ENCODE results near the gene SELENOW.
"Not testable (repeated sequence)": the region's sequence is repeated elsewhere in the genome, so short reads cannot be mapped to it uniquely, and the experiment has no call there.

SELENOW gene

DNA sequence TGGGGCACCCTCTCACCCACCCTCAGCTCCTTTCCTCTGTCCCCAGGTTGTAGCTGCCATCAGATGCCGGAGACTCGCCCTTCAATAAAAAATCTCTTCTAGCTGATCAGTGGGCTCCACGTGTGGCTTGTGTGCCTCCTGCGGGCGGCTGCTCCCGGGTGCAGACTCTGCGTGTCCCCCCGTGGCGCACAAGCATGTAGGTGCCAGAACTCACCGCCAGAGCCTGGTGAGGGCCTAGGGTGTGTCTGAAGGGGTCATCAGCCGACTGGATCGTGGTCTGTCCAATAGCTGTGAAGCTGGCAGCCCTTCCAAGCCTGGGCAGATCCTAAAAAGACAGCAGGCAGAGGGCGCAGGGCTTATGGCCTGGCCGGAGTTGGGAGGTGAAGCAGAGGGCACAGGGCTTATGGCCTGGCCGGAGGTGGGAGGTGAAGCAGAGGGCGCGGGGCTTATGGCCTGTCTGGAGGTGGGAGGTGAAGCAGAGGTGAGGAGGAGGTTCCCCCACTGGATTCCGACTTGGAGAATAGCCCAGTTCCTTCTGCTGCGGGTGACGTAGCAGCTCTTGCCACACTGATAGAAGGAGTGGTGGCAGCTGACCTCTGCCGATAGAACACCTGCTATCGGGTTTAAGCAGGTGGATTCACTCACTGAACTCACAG is 21.4 kb upstream of the SELENOW start:
- H3K4me3 ChIP-seq (ENCODE audit: low read depth, low read length): no peak overlapping the region
- H3K36me3 ChIP-seq (ENCODE audit: control insufficient read depth, insufficient read depth, low read length): peaks cover 69% of the 10 kb centered on the region
- no peak overlapping the region for H3K27ac ChIP-seq (ENCODE audit: low read depth, low read length)
- H3K9me3 ChIP-seq (ENCODE audit: control insufficient read depth, insufficient read depth, low read length): no peaks in the 10 kb centered on the region
- H3K4me1 ChIP-seq (ENCODE audit: control insufficient read depth, insufficient read depth, low read length): no peaks in the 10 kb centered on the region
- H3K27me3 ChIP-seq (ENCODE audit: control insufficient read depth, insufficient read depth, low read length): no peaks in the 10 kb centered on the region
- H3K9ac ChIP-seq (ENCODE audit: low read depth, low read length): no peak overlapping the region

DNA sequence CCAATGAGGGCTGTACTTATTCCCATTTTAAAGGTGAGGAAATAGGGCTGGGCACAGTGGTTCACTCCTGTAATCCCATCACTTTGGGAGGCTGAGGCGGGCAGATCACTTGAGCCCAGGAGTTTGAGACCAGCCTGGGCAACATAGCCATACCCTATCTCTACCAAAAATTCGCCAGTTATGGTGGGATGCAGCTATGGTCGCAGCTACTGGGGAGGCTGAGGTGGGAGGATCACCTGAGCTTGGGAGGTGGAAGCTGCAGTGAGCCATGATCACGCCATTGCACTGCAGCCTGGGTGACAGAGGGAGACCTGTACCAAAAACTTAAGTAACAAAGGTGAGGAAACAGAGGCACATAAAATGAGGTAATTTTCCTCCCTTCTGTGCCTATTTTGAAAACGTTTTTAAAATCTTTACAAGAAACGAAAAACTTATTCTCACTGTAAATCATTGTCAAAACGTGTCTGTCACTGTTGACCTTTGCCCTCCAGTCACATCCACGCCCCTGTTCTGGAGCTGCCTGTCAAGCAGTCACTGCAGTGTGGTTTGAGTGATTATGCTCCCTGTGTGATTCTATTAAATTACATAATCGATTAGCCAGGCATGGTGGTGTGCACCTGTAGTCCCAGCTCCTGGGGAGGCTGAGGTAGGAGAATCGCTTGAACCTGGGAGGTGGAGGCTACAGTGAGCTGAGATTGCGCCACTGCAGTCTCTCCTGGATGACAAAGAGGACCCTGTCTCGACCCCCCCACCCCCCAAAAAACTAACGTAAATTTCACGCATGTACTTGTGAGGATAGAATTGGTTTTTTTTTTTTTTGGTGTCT is 20.7 kb upstream of the SELENOW start:
- Histone ChIP-seq H3K36me3 (ENCODE audit: control insufficient read depth, insufficient read depth, low read length) (peaks cover 62% of the 10 kb centered on the region), H3K9me3 (ENCODE audit: control insufficient read depth, insufficient read depth, low read length) (no peaks in the 10 kb centered on the region), H3K27ac (ENCODE audit: low read depth, low read length) (no peak overlapping the region), H3K27me3 (ENCODE audit: control insufficient read depth, insufficient read depth, low read length) (no peaks in the 10 kb centered on the region), H3K9ac (ENCODE audit: low read depth, low read length) (no peak overlapping the region), H3K4me3 (ENCODE audit: low read depth, low read length) (no peak overlapping the region), H3K4me1 (ENCODE audit: control insufficient read depth, insufficient read depth, low read length) (no peaks in the 10 kb centered on the region)

- peaks cover 56% of the 10 kb centered on the region for H3K36me3 ChIP-seq (ENCODE audit: control insufficient read depth, insufficient read depth, low read length)
- no peaks in the 10 kb centered on the region for H3K4me1 ChIP-seq (ENCODE audit: control insufficient read depth, insufficient read depth, low read length)
- H3K27me3 ChIP-seq (ENCODE audit: control insufficient read depth, insufficient read depth, low read length): no peaks in the 10 kb centered on the region
- no peak overlapping the region for H3K9ac ChIP-seq (ENCODE audit: low read depth, low read length)
- no peak overlapping the region for H3K27ac ChIP-seq (ENCODE audit: low read depth, low read length)
- H3K4me3 ChIP-seq (ENCODE audit: low read depth, low read length): no peak overlapping the region
- no peaks in the 10 kb centered on the region for H3K9me3 ChIP-seq (ENCODE audit: control insufficient read depth, insufficient read depth, low read length)
Observed at GRCh38 chr19:47758443-47758804, 20.1 kb upstream of the SELENOW start.

DNA sequence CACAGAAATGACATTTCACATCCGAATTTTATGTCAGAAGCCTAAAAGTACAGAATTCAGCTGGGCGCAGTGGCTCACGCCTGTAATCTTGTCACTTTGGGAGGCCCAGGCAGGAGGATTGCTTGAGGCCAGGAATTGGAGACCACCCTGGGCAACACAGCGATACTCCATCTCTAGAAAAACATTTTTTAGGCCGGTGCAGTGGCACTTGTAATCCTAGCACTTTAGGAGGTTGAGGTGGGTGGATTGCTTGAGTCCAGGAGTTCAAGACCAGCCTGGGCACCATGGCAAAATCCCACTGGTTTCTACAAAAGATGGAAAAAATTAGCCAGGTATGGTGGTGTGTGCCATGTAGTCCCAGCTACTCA is 17.9 kb upstream of the SELENOW start:
- H3K9me3 ChIP-seq (ENCODE audit: control insufficient read depth, insufficient read depth, low read length): no peaks in the 10 kb centered on the region
- H3K36me3 ChIP-seq (ENCODE audit: control insufficient read depth, insufficient read depth, low read length): peaks cover 37% of the 10 kb centered on the region
- H3K27ac ChIP-seq (ENCODE audit: low read depth, low read length): no peak overlapping the region
- no peaks in the 10 kb centered on the region for H3K27me3 ChIP-seq (ENCODE audit: control insufficient read depth, insufficient read depth, low read length)
- no peaks in the 10 kb centered on the region for H3K4me1 ChIP-seq (ENCODE audit: control insufficient read depth, insufficient read depth, low read length)
- no peak overlapping the region for H3K9ac ChIP-seq (ENCODE audit: low read depth, low read length)
- no peak overlapping the region for H3K4me3 ChIP-seq (ENCODE audit: low read depth, low read length)

- no peak overlapping the region for H3K4me3 ChIP-seq (ENCODE audit: low read depth, low read length)
- no peak overlapping the region for H3K27ac ChIP-seq (ENCODE audit: low read depth, low read length)
Observed at GRCh38 chr19:47761566-47761965, 16.9 kb upstream of the SELENOW start.

DNA sequence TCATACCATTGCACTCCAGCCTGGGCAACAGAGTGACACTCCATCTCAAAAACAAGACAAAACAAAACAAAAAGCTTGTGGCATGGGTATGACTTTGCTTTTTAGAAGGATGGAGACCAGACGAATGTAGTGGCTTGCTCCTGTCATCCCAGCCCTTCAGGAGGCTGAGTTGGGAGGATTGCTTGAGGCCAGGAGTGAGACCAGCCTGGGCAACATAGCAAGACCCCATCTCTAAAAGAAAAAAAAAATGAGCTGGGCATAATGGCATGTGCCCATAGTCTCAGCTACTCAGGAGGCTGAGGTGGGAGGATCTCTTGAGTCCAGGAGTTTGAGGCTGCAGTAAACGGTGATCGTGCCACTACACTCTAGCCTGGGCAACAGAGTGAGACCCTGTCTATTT is 16.4 kb upstream of the SELENOW start:
- no peaks in the 10 kb centered on the region for H3K4me1 ChIP-seq (ENCODE audit: control insufficient read depth, insufficient read depth, low read length)
- H3K27ac ChIP-seq (ENCODE audit: low read depth, low read length): no peak overlapping the region
- peaks cover 21% of the 10 kb centered on the region for H3K36me3 ChIP-seq (ENCODE audit: control insufficient read depth, insufficient read depth, low read length)
- no peak overlapping the region for H3K9ac ChIP-seq (ENCODE audit: low read depth, low read length)
- no peak overlapping the region for H3K4me3 ChIP-seq (ENCODE audit: low read depth, low read length)
- no peaks in the 10 kb centered on the region for H3K9me3 ChIP-seq (ENCODE audit: control insufficient read depth, insufficient read depth, low read length)
- no peaks in the 10 kb centered on the region for H3K27me3 ChIP-seq (ENCODE audit: control insufficient read depth, insufficient read depth, low read length)

More at GRCh38 chr19:47761566-47761965, 16.9 kb upstream of the SELENOW start:
- H3K27me3 ChIP-seq (ENCODE audit: control insufficient read depth, insufficient read depth, low read length): no peaks in the 10 kb centered on the region
- H3K9me3 ChIP-seq (ENCODE audit: control insufficient read depth, insufficient read depth, low read length): no peaks in the 10 kb centered on the region
- H3K4me1 ChIP-seq (ENCODE audit: control insufficient read depth, insufficient read depth, low read length): no peaks in the 10 kb centered on the region
- no peak overlapping the region for H3K9ac ChIP-seq (ENCODE audit: low read depth, low read length)
- peaks cover 27% of the 10 kb centered on the region for H3K36me3 ChIP-seq (ENCODE audit: control insufficient read depth, insufficient read depth, low read length)

DNA sequence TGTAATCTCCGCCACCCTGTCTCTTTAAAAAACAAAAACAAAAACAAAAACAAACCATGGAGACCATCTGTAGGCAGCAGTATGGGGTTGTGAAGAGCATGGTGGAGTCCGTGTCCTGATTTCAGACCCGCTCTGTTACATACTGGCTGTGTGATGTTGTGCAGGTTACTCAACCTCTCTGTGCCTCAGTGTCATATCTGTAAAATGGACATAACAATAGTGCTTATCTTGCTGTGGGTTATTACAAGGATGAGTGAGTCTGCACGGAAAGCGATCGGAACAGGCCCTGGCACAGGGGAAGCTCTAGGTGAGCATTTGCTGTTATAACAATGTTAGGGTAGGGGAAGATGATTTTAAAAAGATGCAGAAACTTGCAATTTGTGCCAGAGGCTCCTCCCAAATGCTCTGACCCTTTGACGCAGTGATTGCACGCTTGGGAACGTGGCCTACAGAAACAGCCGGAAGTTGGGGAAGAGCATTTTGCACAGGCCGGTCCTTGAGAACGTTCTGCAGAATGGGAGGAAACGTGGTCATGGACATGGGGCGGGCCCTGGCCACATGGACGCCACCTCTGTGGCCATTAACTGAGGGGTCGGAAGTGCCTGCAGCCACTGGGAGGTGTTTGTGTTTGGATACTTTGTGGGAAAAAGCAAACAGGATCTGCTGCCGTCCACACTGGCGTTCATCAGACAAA is 15.7 kb upstream of the SELENOW start:
- Histone ChIP-seq H3K4me3 (ENCODE audit: low read depth, low read length) (no peak overlapping the region), H3K27me3 (ENCODE audit: control insufficient read depth, insufficient read depth, low read length) (no peaks in the 10 kb centered on the region), H3K4me1 (ENCODE audit: control insufficient read depth, insufficient read depth, low read length) (no peaks in the 10 kb centered on the region), H3K9ac (ENCODE audit: low read depth, low read length) (no peak overlapping the region), H3K27ac (ENCODE audit: low read depth, low read length) (no peak overlapping the region), H3K9me3 (ENCODE audit: control insufficient read depth, insufficient read depth, low read length) (no peaks in the 10 kb centered on the region), H3K36me3 (ENCODE audit: control insufficient read depth, insufficient read depth, low read length) (peaks cover 15% of the 10 kb centered on the region)

DNA sequence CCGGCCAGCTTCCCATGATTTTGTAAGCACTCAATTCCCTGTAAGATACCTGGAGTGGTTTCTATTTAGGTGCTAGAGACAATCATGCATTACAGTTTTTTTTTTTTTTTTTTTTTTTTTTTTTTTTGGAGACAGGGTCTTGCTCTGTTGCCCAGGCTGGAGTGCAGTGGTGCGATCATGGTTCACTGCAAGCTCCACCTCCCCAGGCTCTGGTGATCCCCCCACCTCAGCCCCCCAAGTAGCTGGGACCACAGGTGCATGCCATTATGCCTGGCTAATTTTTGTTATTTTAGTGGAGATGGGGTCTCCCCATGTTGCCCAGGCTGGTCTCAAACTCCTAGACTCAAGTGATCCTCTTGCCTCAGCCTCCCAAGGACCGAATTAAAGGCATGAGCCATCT is 13.8 kb upstream of the SELENOW start:
- H3K9me3 ChIP-seq (ENCODE audit: control insufficient read depth, insufficient read depth, low read length); H3K27me3 ChIP-seq (ENCODE audit: control insufficient read depth, insufficient read depth, low read length); H3K4me3 ChIP-seq (ENCODE audit: low read depth, low read length); H3K27ac ChIP-seq (ENCODE audit: low read depth, low read length); H3K4me1 ChIP-seq (ENCODE audit: control insufficient read depth, insufficient read depth, low read length); H3K36me3 ChIP-seq (ENCODE audit: control insufficient read depth, insufficient read depth, low read length); H3K9ac ChIP-seq (ENCODE audit: low read depth, low read length): not testable (repeated sequence)

DNA sequence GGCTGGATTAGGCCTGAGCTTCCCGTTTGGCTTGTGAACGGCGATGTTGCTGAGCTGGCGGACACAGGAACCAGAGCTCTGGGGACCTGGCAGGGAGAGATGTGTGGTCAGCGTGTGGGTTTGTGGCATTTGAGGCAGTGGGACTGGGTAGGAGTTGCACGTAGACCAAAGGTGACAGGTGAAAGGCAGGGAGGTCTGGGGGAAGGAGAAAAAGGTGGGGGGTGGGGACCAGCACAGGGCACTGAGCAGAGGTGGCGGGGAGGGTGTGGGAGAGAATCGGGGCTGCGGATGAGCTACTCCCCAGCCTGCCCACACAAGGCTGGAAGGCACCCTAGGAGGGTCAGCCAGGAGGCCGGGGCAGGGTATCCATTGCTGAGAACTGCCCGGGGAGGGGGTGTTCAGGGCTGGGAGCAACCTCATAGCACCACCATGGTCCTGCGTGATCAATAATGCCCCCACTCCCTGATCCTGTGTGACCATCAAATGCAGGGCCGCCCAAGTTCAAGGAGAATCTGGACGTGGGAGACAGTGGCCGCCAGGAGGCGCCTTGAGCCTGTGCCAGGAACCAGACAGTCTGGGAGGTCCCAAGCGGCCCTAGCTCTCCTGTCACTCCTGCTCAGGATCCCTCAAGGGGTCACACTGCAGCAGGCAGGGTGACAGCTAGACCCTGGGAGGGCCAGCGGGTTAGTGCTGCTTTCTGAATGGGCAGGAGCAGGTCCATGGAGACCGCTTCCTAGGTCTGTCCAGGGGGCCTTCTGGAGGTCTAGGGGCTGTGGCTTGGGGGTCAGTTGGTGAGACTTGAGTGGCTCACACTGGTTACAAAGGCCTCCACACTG is 12.8 kb upstream of the SELENOW start:
- Histone ChIP-seq H3K27ac (ENCODE audit: low read depth, low read length) (no peak overlapping the region), H3K9me3 (ENCODE audit: control insufficient read depth, insufficient read depth, low read length) (no peaks in the 10 kb centered on the region), H3K4me1 (ENCODE audit: control insufficient read depth, insufficient read depth, low read length) (no peaks in the 10 kb centered on the region; the same call in 1 of the 2 replicates), H3K27me3 (ENCODE audit: control insufficient read depth, insufficient read depth, low read length) (no peaks in the 10 kb centered on the region), H3K36me3 (ENCODE audit: control insufficient read depth, insufficient read depth, low read length) (no peaks in the 10 kb centered on the region), H3K4me3 (ENCODE audit: low read depth, low read length) (no peak overlapping the region), H3K9ac (ENCODE audit: low read depth, low read length) (no peak overlapping the region)

DNA sequence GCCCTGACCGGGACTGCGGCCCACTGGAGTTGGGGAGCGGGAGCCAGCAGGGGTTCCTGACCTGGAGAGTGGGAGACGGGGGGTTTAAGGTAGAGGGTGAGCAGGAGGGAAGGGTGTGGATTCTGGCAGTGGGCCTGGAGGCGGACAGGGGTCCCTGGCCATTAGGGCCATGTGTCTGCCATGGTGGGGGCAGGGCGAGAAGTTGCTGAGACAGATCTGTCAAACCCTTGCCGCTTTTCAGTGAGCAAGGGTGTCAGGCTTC is 12.2 kb upstream of the SELENOW start:
- Histone ChIP-seq H3K27me3 (ENCODE audit: control insufficient read depth, insufficient read depth, low read length) (no peaks in the 10 kb centered on the region), H3K36me3 (ENCODE audit: control insufficient read depth, insufficient read depth, low read length) (no peaks in the 10 kb centered on the region), H3K27ac (ENCODE audit: low read depth, low read length) (no peak overlapping the region), H3K4me1 (ENCODE audit: control insufficient read depth, insufficient read depth, low read length) (no peaks in the 10 kb centered on the region; the same call in 1 of the 2 replicates), H3K9me3 (ENCODE audit: control insufficient read depth, insufficient read depth, low read length) (no peaks in the 10 kb centered on the region), H3K4me3 (ENCODE audit: low read depth, low read length) (no peak overlapping the region), H3K9ac (ENCODE audit: low read depth, low read length) (no peak overlapping the region)

Measured in HUES48 (cell line).